Activated naive CD8-positive, alpha-beta T cell treated with anti-CD3 and anti-CD28 coated beads, Interleukin-2, amount 10 ng/mL, durations not matched to agents 7 days and 5 days (primary cell): ENCODE measurements around the gene SDCBP2. TPM values are rescaled to one million over a fixed set of nuclear protein-coding genes. Genes with fewer than 3 reads are reported as not detected.

Experiments
- ATAC-seq: fragments of 150-1000 bp; cut with Tn5 transposase; one replicate; pipeline ENCODE4 v1.10.0; 2021; ENCODE audit warnings: low read depth, moderate library complexity
- POLR2A ChIA-PET: fragments of 350-600 bp; sonication (Branson Sonifier 250); formaldehyde crosslinking; loops from one replicate; lab custom pipeline; 2021; ENCODE audit warnings: antibody characterized with exemption; lab: Charles Lee
- DNase-seq: peaks from one replicate; pipeline ENCODE4 v3.0.0; 2021
- H3K27ac Mint-ChIP-seq: one replicate; pipeline ENCODE4 v1.8.0; 2022; ENCODE audit warnings: mild to moderate bottlenecking, mixed read lengths
- H3K27me3 Mint-ChIP-seq: one replicate; pipeline ENCODE4 v1.8.0; 2022; ENCODE audit warnings: mild to moderate bottlenecking, moderate library complexity, mixed read lengths
- H3K36me3 Mint-ChIP-seq: one replicate; pipeline ENCODE4 v1.8.0; 2021; ENCODE audit warnings: mild to moderate bottlenecking, mixed read lengths
- H3K4me1 Mint-ChIP-seq: one replicate; pipeline ENCODE4 v1.8.0; 2021; ENCODE audit warnings: mixed read lengths
- H3K4me3 Mint-ChIP-seq: one replicate; pipeline ENCODE4 v1.8.0; 2022; ENCODE audit warnings: mild to moderate bottlenecking, moderate library complexity, mixed read lengths
- H3K9me3 Mint-ChIP-seq: one replicate; pipeline ENCODE4 v1.8.0; 2021; ENCODE audit warnings: mixed read lengths
- total RNA-seq, 2 experiments: library from RNA; stranded (reverse); gene quantifications; one replicate each; pipeline ENCODE4 v1.2.3, GENCODE V29; 2021

Gene SDCBP2
- total RNA-seq, 2 experiments from 2014 or later = 3.7 to 5.1 TPM

- peaks cover 48% of the 10 kb centered on the region for H3K4me1 Mint-ChIP-seq
- POLR2A ChIA-PET = interaction anchor here (0.8 kb wide), 1 partner anchor 59 kb away, joined by 3 read pairs; no protein-coding TSS in a partner anchor
- H3K36me3 Mint-ChIP-seq = peaks cover 25% of the 10 kb centered on the region
Observed at GRCh38 chr20:1332749-1333300, 3.9 kb upstream of the SDCBP2 start.

GRCh38 chr20:1331801-1332453 lies 3.0 kb upstream of the SDCBP2 start:
- no peak overlapping the region for H3K4me3 Mint-ChIP-seq
- POLR2A ChIA-PET = no interaction called here
- H3K4me1 Mint-ChIP-seq = peaks cover 51% of the 10 kb centered on the region
- DNase-seq (no peak), ATAC-seq (no peak)
- H3K9me3 Mint-ChIP-seq = no peaks in the 10 kb centered on the region
- peak overlapping the region; percentile 67 for H3K27ac Mint-ChIP-seq
- H3K36me3 Mint-ChIP-seq = peaks cover 25% of the 10 kb centered on the region
- H3K27me3 Mint-ChIP-seq = no peaks in the 10 kb centered on the region

More at GRCh38 chr20:1332749-1333300, 3.9 kb upstream of the SDCBP2 start:
- DNase-seq (no peak), ATAC-seq (no peak)
- H3K27me3 Mint-ChIP-seq = no peaks in the 10 kb centered on the region
- no peak overlapping the region for H3K27ac Mint-ChIP-seq
- H3K9me3 Mint-ChIP-seq = no peaks in the 10 kb centered on the region
- H3K4me3 Mint-ChIP-seq = no peak overlapping the region

- no peaks in the 10 kb centered on the region for H3K9me3 Mint-ChIP-seq
- peaks cover 44% of the 10 kb centered on the region for H3K4me1 Mint-ChIP-seq
- POLR2A ChIA-PET = interaction anchor here (1.5 kb wide), 1 partner anchor 14 kb away, joined by 11 read pairs; no protein-coding TSS in a partner anchor
- ATAC-seq (no peak), DNase-seq (no peak)
- H3K4me3 Mint-ChIP-seq = no peak overlapping the region
- peak overlapping the region; percentile 93 for H3K27ac Mint-ChIP-seq
- H3K36me3 Mint-ChIP-seq = peaks cover 25% of the 10 kb centered on the region
- H3K27me3 Mint-ChIP-seq = no peaks in the 10 kb centered on the region
Observed at GRCh38 chr20:1331101-1331500, 2.2 kb upstream of the SDCBP2 start.

- ATAC-seq (peak; percentile 40), DNase-seq (no peak)
- Mint-ChIP-seq H3K27me3 (no peaks in the 10 kb centered on the region), H3K4me3 (peak overlapping the region; percentile 64), H3K36me3 (peaks cover 23% of the 10 kb centered on the region), H3K27ac (peak overlapping the region; percentile 93), H3K9me3 (no peaks in the 10 kb centered on the region), H3K4me1 (peaks cover 39% of the 10 kb centered on the region)
- POLR2A ChIA-PET = interaction anchor here (1.5 to 7.3 kb wide), 3 partner anchors 15 to 61 kb away, joined by 6 to 78 read pairs (median 11); partner anchors contain the start of gene FKBP1A
Observed at GRCh38 chr20:1330075-1330830, 1.3 kb upstream of the SDCBP2 start.

- Mint-ChIP-seq H3K27me3 (no peaks in the 10 kb centered on the region), H3K4me1 (peaks cover 37% of the 10 kb centered on the region), H3K36me3 (peaks cover 12% of the 10 kb centered on the region), H3K9me3 (no peaks in the 10 kb centered on the region), H3K4me3 (no peak overlapping the region), H3K27ac (peak overlapping the region; percentile 13)
- POLR2A ChIA-PET = interaction anchor here (1.1 to 7.3 kb wide), 3 partner anchors 30 to 63 kb away, joined by 3 to 78 read pairs (median 6); partner anchors contain the start of gene FKBP1A
- ATAC-seq (no peak), DNase-seq (no peak)
Observed at GRCh38 chr20:1327827-1328679, 886 bp downstream of the SDCBP2 start.

- Mint-ChIP-seq H3K36me3 (peaks cover 12% of the 10 kb centered on the region), H3K9me3 (no peaks in the 10 kb centered on the region), H3K4me1 (peaks cover 35% of the 10 kb centered on the region), H3K27me3 (no peaks in the 10 kb centered on the region), H3K4me3 (no peak overlapping the region), H3K27ac (peak overlapping the region; percentile 13)
- ATAC-seq = no peak
- POLR2A ChIA-PET = interaction anchor here (0.6 to 7.3 kb wide), 2 partner anchors 19 to 64 kb away, joined by 3 to 78 read pairs; partner anchors contain the start of gene FKBP1A
- DNase-seq = no peak
Observed at GRCh38 chr20:1327241-1327653, 1.7 kb downstream of the SDCBP2 start.

GRCh38 chr20:1326031-1326930 lies 2.7 kb downstream of the SDCBP2 start:
- H3K36me3 Mint-ChIP-seq = peaks cover 9% of the 10 kb centered on the region
- H3K4me3 Mint-ChIP-seq = no peak overlapping the region
- peaks cover 35% of the 10 kb centered on the region for H3K4me1 Mint-ChIP-seq
- peaks cover 1% of the 10 kb centered on the region for H3K9me3 Mint-ChIP-seq
- H3K27me3 Mint-ChIP-seq = no peaks in the 10 kb centered on the region
- no peak overlapping the region for H3K27ac Mint-ChIP-seq
- DNase-seq (no peak), ATAC-seq (no peak)
- POLR2A ChIA-PET = interaction anchor here (0.6 to 7.3 kb wide), 18 partner anchors 9 to 141 kb away, joined by 3 to 78 read pairs (median 4); partner anchors contain the start of genes FKBP1A, NSFL1C and RAD21L1

- Mint-ChIP-seq H3K4me1 (peaks cover 27% of the 10 kb centered on the region), H3K27me3 (no peaks in the 10 kb centered on the region), H3K4me3 (no peak overlapping the region), H3K9me3 (peaks cover 3% of the 10 kb centered on the region), H3K27ac (no peak overlapping the region), H3K36me3 (peaks cover 6% of the 10 kb centered on the region)
- ATAC-seq (peak; percentile 90), DNase-seq (peak; percentile 99)
- POLR2A ChIA-PET = interaction anchor here (0.6 to 7.3 kb wide), 18 partner anchors 8 to 142 kb away, joined by 3 to 78 read pairs (median 4); partner anchors contain the start of genes FKBP1A, NSFL1C and RAD21L1
Observed at GRCh38 chr20:1325173-1326030, 3.5 kb downstream of the SDCBP2 start.

GRCh38 chr20:1324598-1325172 lies 4.3 kb downstream of the SDCBP2 start:
- DNase-seq (no peak), ATAC-seq (no peak)
- H3K27me3 Mint-ChIP-seq = no peaks in the 10 kb centered on the region
- H3K4me1 Mint-ChIP-seq = peaks cover 21% of the 10 kb centered on the region
- H3K9me3 Mint-ChIP-seq = peaks cover 3% of the 10 kb centered on the region
- H3K27ac Mint-ChIP-seq = no peak overlapping the region
- POLR2A ChIA-PET = interaction anchor here (0.8 to 7.3 kb wide), 9 partner anchors 16 to 142 kb away, joined by 3 to 78 read pairs (median 7); partner anchors contain the start of genes FKBP1A and NSFL1C
- no peak overlapping the region for H3K4me3 Mint-ChIP-seq
- peaks cover 3% of the 10 kb centered on the region for H3K36me3 Mint-ChIP-seq

GRCh38 chr20:1323830-1324597 lies 4.9 kb downstream of the SDCBP2 start:
- Mint-ChIP-seq H3K4me1 (peaks cover 14% of the 10 kb centered on the region), H3K27me3 (no peaks in the 10 kb centered on the region), H3K36me3 (peaks cover 3% of the 10 kb centered on the region), H3K9me3 (peaks cover 3% of the 10 kb centered on the region), H3K4me3 (no peak overlapping the region), H3K27ac (peak overlapping the region; percentile 41)
- POLR2A ChIA-PET = interaction anchor here (0.8 to 7.3 kb wide), 5 partner anchors 34 to 112 kb away, joined by 3 to 78 read pairs (median 7); partner anchors contain the start of gene FKBP1A
- DNase-seq (no peak), ATAC-seq (no peak)
